Measurements from ENCODE around the gene ATP2B1. TPM values are rescaled to one million over a fixed set of nuclear protein-coding genes. Genes with fewer than 3 reads are reported as not detected.

The ATP2B1 gene
- total RNA-seq, 1 donor from 2014 or later: 61.2 TPM

GRCh38 chr12:89704457-89704856 lies 4.2 kb downstream of the ATP2B1 start:
- Mint-ChIP-seq H3K9me3 (ENCODE audit: unreplicated experiment) (peaks cover 13% of the 10 kb centered on the region), H3K27ac (ENCODE audit: unreplicated experiment) (no peak overlapping the region), H3K4me1 (ENCODE audit: low read depth, unreplicated experiment) (peaks cover 10% of the 10 kb centered on the region), H3K4me3 (ENCODE audit: unreplicated experiment) (no peak overlapping the region), H3K27me3 (ENCODE audit: unreplicated experiment) (peaks cover 3% of the 10 kb centered on the region), H3K36me3 (ENCODE audit: unreplicated experiment) (no peaks in the 10 kb centered on the region)
- TF ChIP-seq, protein P1, sequence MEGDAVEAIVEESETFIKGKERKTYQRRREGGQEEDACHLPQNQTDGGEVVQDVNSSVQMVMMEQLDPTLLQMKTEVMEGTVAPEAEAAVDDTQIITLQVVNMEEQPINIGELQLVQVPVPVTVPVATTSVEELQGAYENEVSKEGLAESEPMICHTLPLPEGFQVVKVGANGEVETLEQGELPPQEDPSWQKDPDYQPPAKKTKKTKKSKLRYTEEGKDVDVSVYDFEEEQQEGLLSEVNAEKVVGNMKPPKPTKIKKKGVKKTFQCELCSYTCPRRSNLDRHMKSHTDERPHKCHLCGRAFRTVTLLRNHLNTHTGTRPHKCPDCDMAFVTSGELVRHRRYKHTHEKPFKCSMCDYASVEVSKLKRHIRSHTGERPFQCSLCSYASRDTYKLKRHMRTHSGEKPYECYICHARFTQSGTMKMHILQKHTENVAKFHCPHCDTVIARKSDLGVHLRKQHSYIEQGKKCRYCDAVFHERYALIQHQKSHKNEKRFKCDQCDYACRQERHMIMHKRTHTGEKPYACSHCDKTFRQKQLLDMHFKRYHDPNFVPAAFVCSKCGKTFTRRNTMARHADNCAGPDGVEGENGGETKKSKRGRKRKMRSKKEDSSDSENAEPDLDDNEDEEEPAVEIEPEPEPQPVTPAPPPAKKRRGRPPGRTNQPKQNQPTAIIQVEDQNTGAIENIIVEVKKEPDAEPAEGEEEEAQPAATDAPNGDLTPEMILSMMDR (IDR thresholded peaks at IDR 0.05; ENCODE audit: partially characterized antibody, unreplicated experiment): no peak
- DNase-seq: no peak

DNA sequence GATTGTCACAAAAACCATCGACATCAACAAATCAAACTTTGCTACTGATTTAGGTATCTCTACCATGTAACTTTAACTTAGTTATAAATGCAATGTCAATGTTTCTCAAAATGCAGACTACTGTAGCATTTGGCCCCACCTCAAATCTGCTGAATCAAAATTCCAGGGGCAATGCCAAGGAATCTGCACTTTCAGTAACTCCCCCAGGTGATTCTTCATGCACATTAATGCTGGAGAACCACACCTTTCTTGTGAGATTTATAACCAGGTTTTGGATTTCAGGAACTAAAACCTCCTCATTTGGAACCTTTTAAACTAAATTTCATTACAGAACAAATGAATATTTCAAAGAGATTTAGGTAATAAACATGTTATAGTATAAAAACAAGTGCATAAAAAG lies 4.9 kb downstream of the ATP2B1 start:
- TF ChIP-seq, protein P1 (IDR thresholded peaks at IDR 0.05; ENCODE audit: partially characterized antibody, unreplicated experiment): no peak
- DNase-seq: no peak
- Mint-ChIP-seq H3K27me3 (ENCODE audit: unreplicated experiment) (peaks cover 3% of the 10 kb centered on the region), H3K4me3 (ENCODE audit: unreplicated experiment) (no peak overlapping the region), H3K27ac (ENCODE audit: unreplicated experiment) (no peak overlapping the region), H3K9me3 (ENCODE audit: unreplicated experiment) (peaks cover 13% of the 10 kb centered on the region), H3K36me3 (ENCODE audit: unreplicated experiment) (no peaks in the 10 kb centered on the region), H3K4me1 (ENCODE audit: low read depth, unreplicated experiment) (peaks cover 10% of the 10 kb centered on the region)

- TF ChIP-seq, protein P1 (IDR thresholded peaks at IDR 0.05; ENCODE audit: partially characterized antibody, unreplicated experiment): no peak
- H3K4me3 Mint-ChIP-seq (ENCODE audit: unreplicated experiment): no peak overlapping the region
- peaks cover 12% of the 10 kb centered on the region for H3K9me3 Mint-ChIP-seq (ENCODE audit: unreplicated experiment)
- peaks cover 10% of the 10 kb centered on the region for H3K4me1 Mint-ChIP-seq (ENCODE audit: low read depth, unreplicated experiment)
- DNase-seq: no peak
- H3K27ac Mint-ChIP-seq (ENCODE audit: unreplicated experiment): no peak overlapping the region
- no peaks in the 10 kb centered on the region for H3K27me3 Mint-ChIP-seq (ENCODE audit: unreplicated experiment)
- no peaks in the 10 kb centered on the region for H3K36me3 Mint-ChIP-seq (ENCODE audit: unreplicated experiment)
Observed at GRCh38 chr12:89702503-89702902, 6.1 kb downstream of the ATP2B1 start.

- H3K27me3 Mint-ChIP-seq (ENCODE audit: unreplicated experiment): no peaks in the 10 kb centered on the region
- H3K4me3 Mint-ChIP-seq (ENCODE audit: unreplicated experiment): no peak overlapping the region
- no peaks in the 10 kb centered on the region for H3K36me3 Mint-ChIP-seq (ENCODE audit: unreplicated experiment)
- no peak overlapping the region for H3K27ac Mint-ChIP-seq (ENCODE audit: unreplicated experiment)
- DNase-seq: no peak
- H3K9me3 Mint-ChIP-seq (ENCODE audit: unreplicated experiment): peaks cover 6% of the 10 kb centered on the region
- H3K4me1 Mint-ChIP-seq (ENCODE audit: low read depth, unreplicated experiment): peaks cover 6% of the 10 kb centered on the region
- TF ChIP-seq, protein P1 (IDR thresholded peaks at IDR 0.05; ENCODE audit: partially characterized antibody, unreplicated experiment): no peak
Observed at GRCh38 chr12:89701606-89702206, 6.9 kb downstream of the ATP2B1 start.

DNA sequence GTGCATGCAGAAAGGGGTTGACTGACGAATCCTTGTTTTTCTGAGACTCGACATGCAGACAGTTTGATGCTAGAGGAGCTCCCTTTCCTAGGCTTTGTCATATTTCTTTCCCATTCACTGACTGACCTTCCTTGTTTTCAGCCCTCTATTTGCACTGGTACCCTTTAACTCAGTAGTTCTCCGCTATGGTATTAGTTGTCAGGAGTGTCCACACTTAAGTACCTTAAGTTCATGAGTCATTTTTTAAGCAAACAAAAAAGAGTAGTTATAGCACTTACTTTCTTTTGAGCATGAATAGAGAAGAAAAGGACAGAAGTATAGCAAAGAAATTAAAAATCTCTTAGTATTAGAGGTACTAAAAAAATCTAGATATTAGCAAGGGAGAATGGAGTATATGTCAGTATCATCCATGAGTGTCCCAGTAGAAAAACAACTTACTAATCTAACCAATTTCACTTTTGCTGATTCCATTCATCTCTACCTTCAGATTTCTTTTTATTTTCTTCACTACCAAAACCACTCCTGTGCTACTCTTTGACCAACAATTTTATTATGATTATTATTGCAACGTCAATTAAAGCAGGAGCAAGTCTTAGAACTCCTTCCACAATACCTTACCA lies 8.3 kb downstream of the ATP2B1 start:
- no peak overlapping the region for H3K27ac Mint-ChIP-seq (ENCODE audit: unreplicated experiment)
- TF ChIP-seq, protein P1 (IDR thresholded peaks at IDR 0.05; ENCODE audit: partially characterized antibody, unreplicated experiment): no peak
- no peak overlapping the region for H3K4me3 Mint-ChIP-seq (ENCODE audit: unreplicated experiment)
- H3K9me3 Mint-ChIP-seq (ENCODE audit: unreplicated experiment): no peaks in the 10 kb centered on the region
- H3K4me1 Mint-ChIP-seq (ENCODE audit: low read depth, unreplicated experiment): no peaks in the 10 kb centered on the region
- no peaks in the 10 kb centered on the region for H3K36me3 Mint-ChIP-seq (ENCODE audit: unreplicated experiment)
- no peaks in the 10 kb centered on the region for H3K27me3 Mint-ChIP-seq (ENCODE audit: unreplicated experiment)
- no peak for DNase-seq
